Endothelial cell of umbilical vein (primary cell): Measurements from ENCODE around the gene MIGA2. TPM values are rescaled to one million over a fixed set of nuclear protein-coding genes. Genes with fewer than 3 reads are reported as not detected.

Experiments
- BruUV-seq: library from RNA; stranded (reverse); fragments of 400-500 nt; replicated peaks from 2 replicates; lab custom pipeline; 2021; lab: Mats Ljungman, UMichigan
- CTCF ChIA-PET: fragments of 300-600, 350-600 bp; sonication (Branson Sonifier 250); formaldehyde crosslinking; loops from one replicate; lab custom pipeline; 2021; ENCODE audit warnings: antibody characterized with exemption, inconsistent platforms; lab: Charles Lee
- POLR2A ChIA-PET: fragments of 300-600, 350-600 bp; sonication (Branson Sonifier 250); formaldehyde crosslinking; loops from one replicate; lab custom pipeline; 2021; ENCODE audit warnings: antibody characterized with exemption, inconsistent platforms; lab: Charles Lee
- DNase-seq: peaks from one replicate; pipeline ENCODE4 v3.0.0-alpha.2; 2011; ENCODE audit warnings: low read depth, low spot score
- FAIRE-seq: peaks from 2 replicates; lab custom pipeline; 2011; peaks lifted over from hg19 to GRCh38; lab: Jason Lieb, UNC
- H2AFZ ChIP-seq: 2 replicates; pipeline ENCODE4 v1.6.0; 2012; ENCODE audit warnings: low read depth, low read length, control low read depth, inconsistent platforms
- H3K27ac ChIP-seq: 2 replicates; pipeline ENCODE4 v1.5.1; 2011; ENCODE audit warnings: low read depth, mild to moderate bottlenecking, control low read depth, low read length, moderate library complexity; ENCODE audit not compliant: insufficient read depth
- H3K27me3 ChIP-seq, 2 experiments: 2 replicates each; pipeline versions ENCODE4 v1.6.0 to v1.6.1; 2011; ENCODE audit warnings: low read length in 2 of 2, mixed read lengths in 1 of 2; ENCODE audit not compliant: control insufficient read depth in 2 of 2, insufficient read depth in 2 of 2
- H3K36me3 ChIP-seq, 2 experiments: 2 replicates in 1 of 2; 3 replicates in 1 of 2; pipeline ENCODE4 v1.5.1; 2011; ENCODE audit warnings: low read length in 2 of 2, mild to moderate bottlenecking in 1 of 2, moderate library complexity in 1 of 2; ENCODE audit not compliant: control insufficient read depth in 2 of 2, insufficient read depth in 2 of 2; ENCODE audit errors: extremely low read depth in 1 of 2
- H3K4me1 ChIP-seq: 3 replicates; pipeline ENCODE4 v1.5.1; 2011; ENCODE audit warnings: mild to moderate bottlenecking, low read length; ENCODE audit not compliant: control insufficient read depth, insufficient read depth; ENCODE audit errors: extremely low read depth
- H3K4me2 ChIP-seq: 2 replicates; pipeline ENCODE4 v1.6.1; 2011; ENCODE audit warnings: low read length, control low read depth, mixed read lengths; ENCODE audit not compliant: insufficient read depth
- H3K4me3 ChIP-seq, 3 experiments: fragments of 200-600 bp in 1 of 3; sonication (generic), shearing (Covaris generic) in 1 of 3; replicated peaks in 1 of 3; 2 replicates each; pipeline ENCODE4 v1.5.1; 2011 to 2016; ENCODE audit warnings: control low read depth in 3 of 3, low read length in 3 of 3, mild to moderate bottlenecking in 2 of 3, inconsistent platforms in 1 of 3, low read depth in 1 of 3, moderate library complexity in 1 of 3; ENCODE audit not compliant: insufficient read depth in 1 of 3
- H3K79me2 ChIP-seq: 2 replicates; pipeline ENCODE4 v1.6.0; 2012; ENCODE audit warnings: low read length, inconsistent platforms; ENCODE audit not compliant: control insufficient read depth, insufficient read depth
- H3K9ac ChIP-seq: replicated peaks from 2 replicates; pipeline ENCODE3; 2011; ENCODE audit warnings: low read length, control low read depth; ENCODE audit not compliant: insufficient read depth; ENCODE audit errors: extremely low read depth
- H3K9me1 ChIP-seq: replicated peaks from 3 replicates; pipeline ENCODE4 v1.6.0; 2011; ENCODE audit warnings: mild to moderate bottlenecking, low read length; ENCODE audit not compliant: control insufficient read depth, insufficient read depth; ENCODE audit errors: extremely low read depth
- H3K9me3 ChIP-seq: replicated peaks from 2 replicates; pipeline ENCODE4 v1.5.1; 2012; ENCODE audit warnings: low read length, inconsistent platforms; ENCODE audit not compliant: control insufficient read depth, insufficient read depth
- H4K20me1 ChIP-seq: replicated peaks from 2 replicates; pipeline ENCODE3; 2011; ENCODE audit warnings: mild to moderate bottlenecking, low read length; ENCODE audit not compliant: control insufficient read depth, insufficient read depth; ENCODE audit errors: extremely low read depth
- EZH2 ChIP-seq: IDR thresholded peaks from 2 replicates; pipeline ENCODE4 v1.6.1; 2012; ENCODE audit warnings: borderline replicate concordance, low read depth, mild to moderate bottlenecking, moderate library complexity, low read length, inconsistent platforms; ENCODE audit not compliant: severe bottlenecking
- FOS ChIP-seq: IDR thresholded peaks from 2 replicates; pipeline ENCODE4 v1.6.1; 2011; ENCODE audit warnings: mild to moderate bottlenecking, low read length, moderate library complexity, borderline replicate concordance; ENCODE audit not compliant: insufficient read depth
- GATA2 ChIP-seq: IDR thresholded peaks from 2 replicates; pipeline ENCODE4 v1.7.0; 2011; ENCODE audit warnings: low read depth, mild to moderate bottlenecking, moderate library complexity, mixed read lengths, low read length; ENCODE audit not compliant: insufficient read length, insufficient read depth
- JUN ChIP-seq: IDR thresholded peaks from 2 replicates; pipeline ENCODE4 v1.6.1; 2011; ENCODE audit warnings: borderline replicate concordance, low read depth; ENCODE audit not compliant: insufficient read length, insufficient read depth
- MYC ChIP-seq: IDR thresholded peaks from one replicate; pipeline ENCODE4 v1.6.1; 2011; ENCODE audit warnings: mild to moderate bottlenecking, low read depth, low read length
- POLR2A ChIP-seq: IDR thresholded peaks from 2 replicates; pipeline ENCODE4 v1.6.1; 2012; ENCODE audit warnings: low read depth, mild to moderate bottlenecking, control low read depth, low read length
- POLR2AphosphoS5 ChIP-seq: IDR thresholded peaks from 2 replicates; pipeline ENCODE4 v1.6.1; 2012; ENCODE audit warnings: low read depth, mild to moderate bottlenecking, control low read depth, low read length, moderate library complexity; ENCODE audit not compliant: insufficient read depth
- dilution Hi-C: fragments of 300-500 bp; cut with MboI; formaldehyde crosslinking; loops from one replicate; pipeline ENCODE4 v1.15.0; 2019; ENCODE audit warnings: low sequenced_read_pairs; ENCODE audit not compliant: extremely low pct_ligation_motif_present
- intact Hi-C: fragments of 100-400 bp; cut with micrococcal nuclease; formaldehyde crosslinking; loops from one replicate; pipeline ENCODE4 v1.10.0; 2022
- polyA plus RNA-seq, 4 experiments: library from polyadenylated mRNA; depleted of rRNA in 3 of 4; stranded (reverse) in 3 of 4; unstranded in 1 of 4; fragments of >200 nt; gene quantifications; 2 replicates each; pipeline versions ENCODE4 v1.2.1 to v1.2.3, GENCODE V29; 2011 to 2012; ENCODE audit warnings: missing spikeins in 1 of 4
- total RNA-seq: library from RNA; stranded (reverse); gene quantifications from 2 replicates; pipeline ENCODE4 v1.2.3, GENCODE V29; 2021
- TF ChIP-seq, protein P1 (sequence below): IDR thresholded peaks from 2 replicates; pipeline ENCODE4 v1.6.1; 2011; ENCODE audit not compliant: insufficient read depth, insufficient read length
- TF ChIP-seq, protein P2 (sequence below), 2 donors: IDR thresholded peaks; 1 replicate in 1 of 2; 2 replicates in 1 of 2; pipeline ENCODE4 v1.5.1; 2011; ENCODE audit warnings: low read length in 2 of 2, mild to moderate bottlenecking in 2 of 2, moderate library complexity in 2 of 2, control low read depth in 1 of 2, inconsistent platforms in 1 of 2, low read depth in 1 of 2; ENCODE audit not compliant: insufficient read depth in 1 of 2; ENCODE audit errors: extremely low read depth in 1 of 2

The MIGA2 gene
- total and polyA plus RNA-seq, 2 donors (not counting 3 experiments of a cell fraction or from before 2014, with no cell fraction given) = 27.7 to 28.0 TPM

DNA sequence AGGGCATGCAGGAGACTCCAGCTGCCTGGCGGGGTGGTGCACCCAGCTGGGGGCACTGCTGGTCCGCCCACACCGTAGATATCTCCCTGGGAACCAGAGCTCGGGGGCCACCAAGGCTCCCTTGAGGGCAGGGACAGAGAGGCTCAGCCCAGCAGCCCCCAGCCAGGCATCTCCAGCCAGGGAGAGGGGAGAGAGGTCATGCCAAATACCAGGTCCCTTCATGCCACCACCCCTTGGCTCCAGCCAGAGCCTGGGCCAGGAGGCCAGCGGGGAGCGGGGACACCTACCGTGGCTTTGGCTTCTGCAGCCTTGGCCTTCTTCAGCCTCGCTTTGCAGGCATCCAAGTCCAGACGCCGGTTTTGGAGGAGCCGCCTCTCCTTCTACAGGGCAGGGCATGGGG lies 22.3 kb upstream of the MIGA2 start:
- Histone ChIP-seq H3K4me3 (no peak overlapping the region), H3K27me3 (no peaks in the 10 kb centered on the region), H3K4me1 (no peaks in the 10 kb centered on the region), H2AFZ (no peak overlapping the region), H3K36me3 (peaks cover 0 to 15% of the 10 kb centered on the region in 2 experiments), H3K9me1 (no peaks in the 10 kb centered on the region), H3K4me2 (no peak overlapping the region), H3K27ac (no peak overlapping the region), H3K9ac (no peak overlapping the region), H4K20me1 (no peaks in the 10 kb centered on the region), H3K9me3 (no peaks in the 10 kb centered on the region), H3K79me2 (no peaks in the 10 kb centered on the region)
- ChIA-PET CTCF (no interaction called here), POLR2A (no interaction called here)
- DNase-seq = no peak
- intact Hi-C loops (no loop called here), dilution Hi-C loops (no loop called here)
- no TSS peak for BruUV-seq
- TF ChIP-seq FOS = no peak
- TF ChIP-seq MYC = no peak
- TF ChIP-seq, protein P1, sequence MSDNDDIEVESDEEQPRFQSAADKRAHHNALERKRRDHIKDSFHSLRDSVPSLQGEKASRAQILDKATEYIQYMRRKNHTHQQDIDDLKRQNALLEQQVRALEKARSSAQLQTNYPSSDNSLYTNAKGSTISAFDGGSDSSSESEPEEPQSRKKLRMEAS = no peak
- TF ChIP-seq EZH2 = no peak
- no peak for TF ChIP-seq POLR2A
- no peak for TF ChIP-seq GATA2
- no peak for FAIRE-seq

DNA sequence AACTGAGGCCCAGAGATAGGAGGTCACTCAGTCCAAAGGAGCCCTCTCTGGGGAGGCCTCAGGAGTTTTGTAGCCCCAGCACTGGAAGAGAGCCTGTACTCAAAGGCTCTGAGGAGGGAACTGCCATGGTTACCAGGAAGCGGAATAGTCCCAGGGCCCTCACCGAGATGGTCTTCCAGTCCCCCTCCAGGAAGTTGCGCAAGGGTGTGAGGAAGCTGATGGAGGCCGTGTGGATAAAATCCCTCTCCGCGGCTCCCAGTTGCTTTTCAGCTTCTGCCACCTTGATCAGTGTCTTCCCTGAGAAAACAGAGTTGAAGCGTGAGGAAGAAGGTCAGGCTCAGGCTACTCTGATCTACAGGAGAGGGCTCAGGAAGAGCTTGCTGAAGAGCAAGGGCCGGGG lies 21.8 kb upstream of the MIGA2 start:
- Histone ChIP-seq H3K4me2 (no peak overlapping the region), H3K4me1 (no peaks in the 10 kb centered on the region), H3K36me3 (peaks cover 0 to 15% of the 10 kb centered on the region in 2 experiments), H3K9ac (no peak overlapping the region), H3K9me1 (no peaks in the 10 kb centered on the region), H3K9me3 (no peaks in the 10 kb centered on the region), H2AFZ (no peak overlapping the region), H3K27ac (no peak overlapping the region), H4K20me1 (no peaks in the 10 kb centered on the region), H3K79me2 (no peaks in the 10 kb centered on the region), H3K4me3 (no peak overlapping the region), H3K27me3 (no peaks in the 10 kb centered on the region)
- no TSS peak for BruUV-seq
- FAIRE-seq (no peak), DNase-seq (no peak)
- TF ChIP-seq, protein P1 = no peak
- TF ChIP-seq GATA2 = no peak
- no peak for TF ChIP-seq FOS
- no peak for TF ChIP-seq JUN
- TF ChIP-seq MYC = no peak
- no peak for TF ChIP-seq POLR2AphosphoS5
- TF ChIP-seq EZH2 = no peak
- TF ChIP-seq, protein P2, sequence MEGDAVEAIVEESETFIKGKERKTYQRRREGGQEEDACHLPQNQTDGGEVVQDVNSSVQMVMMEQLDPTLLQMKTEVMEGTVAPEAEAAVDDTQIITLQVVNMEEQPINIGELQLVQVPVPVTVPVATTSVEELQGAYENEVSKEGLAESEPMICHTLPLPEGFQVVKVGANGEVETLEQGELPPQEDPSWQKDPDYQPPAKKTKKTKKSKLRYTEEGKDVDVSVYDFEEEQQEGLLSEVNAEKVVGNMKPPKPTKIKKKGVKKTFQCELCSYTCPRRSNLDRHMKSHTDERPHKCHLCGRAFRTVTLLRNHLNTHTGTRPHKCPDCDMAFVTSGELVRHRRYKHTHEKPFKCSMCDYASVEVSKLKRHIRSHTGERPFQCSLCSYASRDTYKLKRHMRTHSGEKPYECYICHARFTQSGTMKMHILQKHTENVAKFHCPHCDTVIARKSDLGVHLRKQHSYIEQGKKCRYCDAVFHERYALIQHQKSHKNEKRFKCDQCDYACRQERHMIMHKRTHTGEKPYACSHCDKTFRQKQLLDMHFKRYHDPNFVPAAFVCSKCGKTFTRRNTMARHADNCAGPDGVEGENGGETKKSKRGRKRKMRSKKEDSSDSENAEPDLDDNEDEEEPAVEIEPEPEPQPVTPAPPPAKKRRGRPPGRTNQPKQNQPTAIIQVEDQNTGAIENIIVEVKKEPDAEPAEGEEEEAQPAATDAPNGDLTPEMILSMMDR (IDR thresholded peaks at IDR 0.05; ENCODE audit: extremely low read depth in 1 of 2, insufficient read depth in 1 of 2, low read depth in 1 of 2, low read length in 2 of 2) = no peak
- no peak for TF ChIP-seq POLR2A
- dilution Hi-C loops = no loop called here
- ChIA-PET POLR2A (no interaction called here), CTCF (interaction anchor here (2.9 kb wide), 1 partner anchor 8 kb away, joined by 17 read pairs; no protein-coding TSS in a partner anchor)
- intact Hi-C loops = no loop called here
